Measurements from ENCODE around the gene JADE3. TPM values are rescaled to one million over a fixed set of nuclear protein-coding genes. Genes with fewer than 3 reads are reported as not detected.

JADE3 gene
- total RNA-seq, 1 experiment from 2014 or later = 14.3 TPM

DNA sequence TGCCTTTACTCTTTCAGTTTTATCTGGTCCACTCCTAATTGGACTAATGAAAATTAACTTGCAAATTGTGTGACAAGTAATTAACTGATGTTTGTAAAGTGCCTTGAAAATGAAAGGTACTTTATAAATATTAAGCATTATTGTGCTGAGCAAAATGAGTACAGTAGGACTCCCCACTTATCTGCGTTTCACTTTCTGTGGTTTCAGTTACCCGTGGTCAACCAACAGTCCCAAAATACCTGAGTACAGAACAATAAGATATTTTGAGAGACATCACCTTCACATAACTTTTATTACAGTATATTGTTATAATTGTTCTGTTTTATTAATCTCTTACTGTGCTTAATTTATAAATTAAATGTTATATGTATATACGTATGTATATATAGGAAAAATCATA is 27.4 kb upstream of the JADE3 start:
- RAD21 ChIA-PET (ENCODE audit: low non-redundant PET in 1 of 2, low total read pairs in 2 of 2, uncharacterized antibody in 2 of 2, unreplicated experiment in 2 of 2) = no interaction called here
- no peak for ATAC-seq
- intact Hi-C loops (cut with micrococcal nuclease) = no loop called here

More for the DNA sequence above, 27.4 kb upstream of the JADE3 start:
- no peaks in the 10 kb centered on the region for H3K27me3 ChIP-seq (ENCODE audit: insufficient read depth, low read length)
- H3K4me2 ChIP-seq (ENCODE audit: low read length) = no peak overlapping the region
- no peaks in the 10 kb centered on the region for H3K9me3 ChIP-seq (ENCODE audit: control insufficient read depth in 1 of 2, insufficient read depth in 1 of 2, low read depth in 1 of 2, low read length in 2 of 2)
- POLR2A ChIA-PET = no interaction called here
- H2AFZ ChIP-seq (ENCODE audit: low read depth, low read length, poor library complexity, severe bottlenecking) = no peak overlapping the region
- H3K9ac ChIP-seq (ENCODE audit: low read length) = no peak overlapping the region
- no peaks in the 10 kb centered on the region for H4K20me1 ChIP-seq (ENCODE audit: insufficient read depth)
- H3K36me3 ChIP-seq (ENCODE audit: control insufficient read depth in 1 of 2, insufficient read depth in 2 of 2, low read length in 2 of 2) = no peaks in the 10 kb centered on the region
- H3K4me3 ChIP-seq (replicated peaks in 1 of 2; ENCODE audit: low read depth in 1 of 2, low read length in 2 of 2) = no peak overlapping the region
- BruUV-seq (replicated peaks) = no TSS peak
- no peak for DNase-seq (ENCODE audit: low read depth, low spot score)
- H3K4me1 ChIP-seq (ENCODE audit: control insufficient read depth in 1 of 2, insufficient read depth in 2 of 2, low read length in 2 of 2) = no peaks in the 10 kb centered on the region
- H3K9me2 ChIP-seq (ENCODE audit: insufficient read depth) = no peaks in the 10 kb centered on the region
- H3K27ac ChIP-seq (ENCODE audit: low read depth, low read length) = no peak overlapping the region
- H3K79me2 ChIP-seq (ENCODE audit: insufficient read depth, low read length) = no peaks in the 10 kb centered on the region
- CTCF ChIA-PET = no interaction called here
- TF ChIP-seq, protein P1, sequence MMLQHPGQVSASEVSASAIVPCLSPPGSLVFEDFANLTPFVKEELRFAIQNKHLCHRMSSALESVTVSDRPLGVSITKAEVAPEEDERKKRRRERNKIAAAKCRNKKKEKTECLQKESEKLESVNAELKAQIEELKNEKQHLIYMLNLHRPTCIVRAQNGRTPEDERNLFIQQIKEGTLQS (IDR thresholded peaks at IDR 0.05) = no peak
- TF ChIP-seq CEBPB (IDR thresholded peaks at IDR 0.05; ENCODE audit: low read depth) = no peak
- no peak for TF ChIP-seq POLR2A (IDR thresholded peaks at IDR 0.05; ENCODE audit: borderline replicate concordance, extremely low read depth, insufficient read depth, insufficient read length)
- TF ChIP-seq EZH2phosphoT487 (IDR thresholded peaks at IDR 0.05; ENCODE audit: borderline replicate concordance) = no peak
- TF ChIP-seq ZFX (IDR thresholded peaks at IDR 0.05) = no peak
- no peak for TF ChIP-seq ZNF274 (IDR thresholded peaks at IDR 0.05; ENCODE audit: low read depth, low read length)
- no peak for TF ChIP-seq SRF (IDR thresholded peaks at IDR 0.05; ENCODE audit: low read depth)
- TF ChIP-seq, protein P2, sequence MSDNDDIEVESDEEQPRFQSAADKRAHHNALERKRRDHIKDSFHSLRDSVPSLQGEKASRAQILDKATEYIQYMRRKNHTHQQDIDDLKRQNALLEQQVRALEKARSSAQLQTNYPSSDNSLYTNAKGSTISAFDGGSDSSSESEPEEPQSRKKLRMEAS (IDR thresholded peaks at IDR 0.05) = no peak
- TF ChIP-seq, protein P3, sequence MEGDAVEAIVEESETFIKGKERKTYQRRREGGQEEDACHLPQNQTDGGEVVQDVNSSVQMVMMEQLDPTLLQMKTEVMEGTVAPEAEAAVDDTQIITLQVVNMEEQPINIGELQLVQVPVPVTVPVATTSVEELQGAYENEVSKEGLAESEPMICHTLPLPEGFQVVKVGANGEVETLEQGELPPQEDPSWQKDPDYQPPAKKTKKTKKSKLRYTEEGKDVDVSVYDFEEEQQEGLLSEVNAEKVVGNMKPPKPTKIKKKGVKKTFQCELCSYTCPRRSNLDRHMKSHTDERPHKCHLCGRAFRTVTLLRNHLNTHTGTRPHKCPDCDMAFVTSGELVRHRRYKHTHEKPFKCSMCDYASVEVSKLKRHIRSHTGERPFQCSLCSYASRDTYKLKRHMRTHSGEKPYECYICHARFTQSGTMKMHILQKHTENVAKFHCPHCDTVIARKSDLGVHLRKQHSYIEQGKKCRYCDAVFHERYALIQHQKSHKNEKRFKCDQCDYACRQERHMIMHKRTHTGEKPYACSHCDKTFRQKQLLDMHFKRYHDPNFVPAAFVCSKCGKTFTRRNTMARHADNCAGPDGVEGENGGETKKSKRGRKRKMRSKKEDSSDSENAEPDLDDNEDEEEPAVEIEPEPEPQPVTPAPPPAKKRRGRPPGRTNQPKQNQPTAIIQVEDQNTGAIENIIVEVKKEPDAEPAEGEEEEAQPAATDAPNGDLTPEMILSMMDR (IDR thresholded peaks at IDR 0.05 in 2 of 3, conservative IDR thresholded peaks at IDR 0.05 in 1 of 3; ENCODE audit: borderline replicate concordance in 1 of 3, insufficient read depth in 1 of 3, low read depth in 2 of 3, low read length in 2 of 3) = no peak
- no peak for TF ChIP-seq JUND (IDR thresholded peaks at IDR 0.05)
- TF ChIP-seq EZH2 (IDR thresholded peaks at IDR 0.05) = no peak

Measured in HCT116 (cell line).